ENCODE measurements around the gene PSKH1.
A peak's percentile ranks its signal among the peaks of the same experiment; 100 is the strongest.
"Not testable (repeated sequence)": the region's sequence is repeated elsewhere in the genome, so short reads cannot be mapped to it uniquely, and the experiment has no call there.

Gene PSKH1

GRCh38 chr16:67892899-67893742 lies at the start of gene PSKH1:
Gene PSKH1, plus strand, starts transcription at chr16:67893254. Its CDS starts 15,496 bp downstream, at chr16:67908750.
- DNase-seq (ENCODE audit: low read depth in 2 of 2): peak; percentile 91 to 92

- no peak for DNase-seq (ENCODE audit: low read depth in 2 of 2)
Measured at GRCh38 chr16:67843343-67843765, 49.7 kb upstream of the PSKH1 start.

GRCh38 chr16:67844497-67844896 lies 48.6 kb upstream of the PSKH1 start:
- DNase-seq (ENCODE audit: low read depth in 2 of 2): no peak

GRCh38 chr16:67845291-67846062 lies 47.6 kb upstream of the PSKH1 start:
- DNase-seq (ENCODE audit: low read depth in 2 of 2): no peak

- DNase-seq (ENCODE audit: low read depth in 2 of 2): no peak
Measured at GRCh38 chr16:67846063-67846319, 47.1 kb upstream of the PSKH1 start.

- peak; percentile 94 for DNase-seq (ENCODE audit: low read depth in 2 of 2)
Measured at GRCh38 chr16:67846320-67847063, 46.6 kb upstream of the PSKH1 start, which contains the start of gene NUTF2. Gene NUTF2, plus strand, starts transcription at chr16:67846933. Its CDS starts 18,198 bp downstream, at chr16:67865131.

- peak in 1 of 2 donors; percentile 24 for DNase-seq (ENCODE audit: low read depth in 2 of 2)
Measured at GRCh38 chr16:67847064-67847861, 45.8 kb upstream of the PSKH1 start, which contains the start of gene CENPT. Gene CENPT, minus strand, starts transcription at chr16:67847693. Its CDS starts 13,834 bp downstream, at chr16:67833859.

- DNase-seq (ENCODE audit: low read depth in 2 of 2): no peak
Measured at GRCh38 chr16:67848118-67848517, 44.9 kb upstream of the PSKH1 start.

GRCh38 chr16:67853670-67854069 lies 39.4 kb upstream of the PSKH1 start:
- DNase-seq (ENCODE audit: low read depth in 2 of 2): no peak

GRCh38 chr16:67855789-67856188 lies 37.3 kb upstream of the PSKH1 start:
- no peak for DNase-seq (ENCODE audit: low read depth in 2 of 2)

GRCh38 chr16:67856927-67857546 lies 36.0 kb upstream of the PSKH1 start:
- no peak for DNase-seq (ENCODE audit: low read depth in 2 of 2)

- no peak for DNase-seq (ENCODE audit: low read depth in 2 of 2)
Measured at GRCh38 chr16:67857547-67858233, 35.4 kb upstream of the PSKH1 start.

GRCh38 chr16:67858500-67858899 lies 34.6 kb upstream of the PSKH1 start:
- no peak for DNase-seq (ENCODE audit: low read depth in 2 of 2)

- no peak for DNase-seq (ENCODE audit: low read depth in 2 of 2)
Measured at GRCh38 chr16:67860589-67861398, 32.3 kb upstream of the PSKH1 start.

GRCh38 chr16:67861877-67862276 lies 31.2 kb upstream of the PSKH1 start:
- no peak for DNase-seq (ENCODE audit: low read depth in 2 of 2)

- no peak for DNase-seq (ENCODE audit: low read depth in 2 of 2)
Measured at GRCh38 chr16:67862623-67863583, 30.2 kb upstream of the PSKH1 start.

GRCh38 chr16:67864044-67864443 lies 29.0 kb upstream of the PSKH1 start:
- DNase-seq (ENCODE audit: low read depth in 2 of 2): not testable (repeated sequence)

- DNase-seq (ENCODE audit: low read depth in 2 of 2): no peak
Measured at GRCh38 chr16:67864594-67864993, 28.5 kb upstream of the PSKH1 start.
